HUES48 (cell line): ENCODE measurements around the gene PREX1.

ENCODE experiments used
- H3K27ac ChIP-seq: one replicate; pipeline ENCODE4 v1.7.0; 2013; ENCODE audit warnings: low read depth, low read length, inconsistent platforms
- H3K27me3 ChIP-seq: 2 replicates; pipeline ENCODE4 v1.6.1; 2013; ENCODE audit warnings: mild to moderate bottlenecking, low read length; ENCODE audit not compliant: control insufficient read depth, insufficient read depth
- H3K36me3 ChIP-seq: 2 replicates; pipeline ENCODE4 v1.6.1; 2013; ENCODE audit warnings: low read length; ENCODE audit not compliant: control insufficient read depth, insufficient read depth
- H3K4me1 ChIP-seq: 2 replicates; pipeline ENCODE4 v1.6.1; 2013; ENCODE audit warnings: mild to moderate bottlenecking, low read length; ENCODE audit not compliant: control insufficient read depth, insufficient read depth
- H3K4me3 ChIP-seq: 2 replicates; pipeline ENCODE4 v1.5.1; 2013; ENCODE audit warnings: mild to moderate bottlenecking, low read depth, low read length
- H3K9ac ChIP-seq: 2 replicates; pipeline ENCODE4 v1.6.1; 2013; ENCODE audit warnings: mild to moderate bottlenecking, low read depth, low read length, moderate library complexity
- H3K9me3 ChIP-seq: 2 replicates; pipeline ENCODE4 v1.6.1; 2013; ENCODE audit warnings: low read length; ENCODE audit not compliant: control insufficient read depth, insufficient read depth

Gene PREX1

DNA sequence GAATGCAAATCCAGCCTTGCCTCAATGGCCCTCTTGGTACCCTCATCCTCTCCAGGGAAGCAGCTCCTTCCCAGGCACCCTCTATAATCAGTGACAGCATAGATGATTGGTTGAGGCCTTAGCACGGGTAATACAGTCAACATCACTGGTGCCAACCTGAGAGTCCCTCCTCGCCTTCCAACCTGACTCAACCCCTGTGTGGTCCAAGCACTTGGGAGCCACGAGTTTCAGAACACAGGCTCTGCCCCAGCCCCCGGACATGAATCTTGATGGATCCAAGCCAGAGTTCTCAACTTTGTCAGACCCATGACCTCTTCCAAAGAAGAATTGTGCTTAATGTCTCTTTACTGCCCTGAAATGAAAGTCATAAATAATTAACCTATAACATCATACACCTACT is 213.9 kb downstream of the PREX1 start:
- Histone ChIP-seq H3K27ac (no peak overlapping the region), H3K36me3 (no peaks in the 10 kb centered on the region), H3K9ac (no peak overlapping the region), H3K4me3 (no peak overlapping the region), H3K9me3 (no peaks in the 10 kb centered on the region), H3K4me1 (peaks cover 10% of the 10 kb centered on the region; the same call in 1 of the 2 replicates), H3K27me3 (no peaks in the 10 kb centered on the region)

- Histone ChIP-seq H3K36me3 (no peaks in the 10 kb centered on the region), H3K4me3 (no peak overlapping the region), H3K9ac (no peak overlapping the region), H3K9me3 (no peaks in the 10 kb centered on the region), H3K27me3 (no peaks in the 10 kb centered on the region), H3K27ac (no peak overlapping the region), H3K4me1 (peaks cover 15% of the 10 kb centered on the region)
These were observed 215.5 kb downstream of the PREX1 start for GRCh38 chr20:48612335-48612734.

DNA sequence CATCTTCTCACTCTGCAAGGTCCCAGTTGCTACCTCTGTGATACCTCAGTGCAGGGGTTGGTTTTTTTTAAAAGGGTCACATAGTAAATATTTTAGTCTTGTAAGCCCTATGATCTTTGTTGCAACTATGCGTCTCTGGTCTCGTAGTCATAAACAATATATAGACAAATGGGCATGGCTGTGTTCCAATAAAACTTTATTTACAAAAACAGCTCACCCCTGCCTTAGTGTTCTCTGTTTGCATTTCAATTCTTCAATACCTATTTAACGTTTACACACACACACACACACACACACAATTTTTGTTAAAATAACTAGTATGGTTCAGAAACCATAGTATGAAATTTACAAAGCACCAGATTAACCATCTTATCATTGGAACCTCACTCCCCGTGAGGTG is 216.8 kb downstream of the PREX1 start:
- H3K27ac ChIP-seq, result no peak overlapping the region
- H3K9me3 ChIP-seq, result no peaks in the 10 kb centered on the region
- no peak overlapping the region for H3K4me3 ChIP-seq
- H3K9ac ChIP-seq, result no peak overlapping the region
- H3K4me1 ChIP-seq, result peaks cover 15% of the 10 kb centered on the region
- H3K36me3 ChIP-seq, result no peaks in the 10 kb centered on the region
- no peaks in the 10 kb centered on the region for H3K27me3 ChIP-seq

DNA sequence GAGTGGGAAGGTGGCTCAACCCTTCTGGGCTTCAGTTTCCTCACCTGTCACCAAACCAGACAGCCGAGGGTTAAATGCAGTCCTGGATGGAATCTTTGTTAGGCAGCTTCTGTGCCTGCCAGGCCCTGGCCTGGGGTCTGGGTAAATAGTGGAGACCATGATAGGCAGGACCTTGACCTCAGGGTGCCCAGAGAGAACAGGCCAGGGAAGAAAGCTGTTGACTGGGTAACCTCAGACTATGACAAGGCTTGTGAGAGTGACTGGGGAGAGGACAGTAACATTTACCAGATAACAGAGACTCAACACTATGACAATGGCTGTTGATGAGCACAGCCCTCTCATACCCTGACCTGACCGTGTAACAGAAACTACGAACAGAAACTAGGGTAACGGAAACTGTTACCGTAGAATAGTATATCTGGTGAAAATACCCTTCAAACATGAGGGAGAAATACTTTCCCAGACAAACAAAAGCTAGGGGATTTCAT is 218.3 kb downstream of the PREX1 start:
- H3K27ac ChIP-seq, result no peak overlapping the region
- no peak overlapping the region for H3K9ac ChIP-seq

DNA sequence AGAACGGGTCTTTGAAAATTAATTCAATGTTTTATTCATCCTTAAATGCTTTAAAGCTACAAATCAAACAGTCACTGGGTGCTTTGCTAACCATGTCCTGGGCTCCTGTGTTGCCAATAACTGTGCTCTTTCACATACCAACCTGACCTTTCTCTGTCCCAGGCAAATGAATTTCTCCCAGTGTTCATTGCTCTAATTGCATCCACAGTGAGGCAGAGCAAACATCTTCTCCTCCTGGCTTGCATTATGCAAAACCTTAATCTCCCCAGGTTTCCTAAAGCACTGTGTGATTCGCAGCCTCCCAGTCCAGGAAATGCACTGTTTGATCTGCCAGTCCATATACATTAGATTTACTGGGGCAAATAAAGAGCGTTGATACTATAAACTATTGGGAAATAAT is 219.0 kb downstream of the PREX1 start:
- Histone ChIP-seq H3K36me3 (no peaks in the 10 kb centered on the region), H3K4me3 (no peak overlapping the region), H3K9me3 (no peaks in the 10 kb centered on the region), H3K4me1 (peaks cover 15% of the 10 kb centered on the region), H3K27ac (no peak overlapping the region), H3K9ac (no peak overlapping the region), H3K27me3 (no peaks in the 10 kb centered on the region)

More for the DNA sequence above, 218.3 kb downstream of the PREX1 start:
- Histone ChIP-seq H3K9me3 (no peaks in the 10 kb centered on the region), H3K27me3 (no peaks in the 10 kb centered on the region), H3K4me3 (no peak overlapping the region), H3K4me1 (peaks cover 15% of the 10 kb centered on the region), H3K36me3 (no peaks in the 10 kb centered on the region)

GRCh38 chr20:48607544-48607865 is 220.3 kb downstream of the PREX1 start:
- no peak overlapping the region for H3K4me3 ChIP-seq
- no peak overlapping the region for H3K27ac ChIP-seq
- no peaks in the 10 kb centered on the region for H3K9me3 ChIP-seq
- no peaks in the 10 kb centered on the region for H3K27me3 ChIP-seq
- H3K36me3 ChIP-seq, result no peaks in the 10 kb centered on the region
- H3K9ac ChIP-seq, result no peak overlapping the region
- H3K4me1 ChIP-seq, result peaks cover 15% of the 10 kb centered on the region

GRCh38 chr20:48606841-48607543 is 220.8 kb downstream of the PREX1 start:
- Histone ChIP-seq H3K27ac (no peak overlapping the region), H3K36me3 (no peaks in the 10 kb centered on the region), H3K9me3 (no peaks in the 10 kb centered on the region), H3K27me3 (no peaks in the 10 kb centered on the region), H3K9ac (no peak overlapping the region), H3K4me1 (peaks cover 15% of the 10 kb centered on the region), H3K4me3 (no peak overlapping the region)

GRCh38 chr20:48606172-48606840 is 221.5 kb downstream of the PREX1 start:
- H3K36me3 ChIP-seq, result no peaks in the 10 kb centered on the region
- H3K9me3 ChIP-seq, result no peaks in the 10 kb centered on the region
- H3K4me3 ChIP-seq, result no peak overlapping the region
- no peaks in the 10 kb centered on the region for H3K27me3 ChIP-seq
- H3K4me1 ChIP-seq, result peaks cover 15% of the 10 kb centered on the region
- no peak overlapping the region for H3K9ac ChIP-seq
- no peak overlapping the region for H3K27ac ChIP-seq

DNA sequence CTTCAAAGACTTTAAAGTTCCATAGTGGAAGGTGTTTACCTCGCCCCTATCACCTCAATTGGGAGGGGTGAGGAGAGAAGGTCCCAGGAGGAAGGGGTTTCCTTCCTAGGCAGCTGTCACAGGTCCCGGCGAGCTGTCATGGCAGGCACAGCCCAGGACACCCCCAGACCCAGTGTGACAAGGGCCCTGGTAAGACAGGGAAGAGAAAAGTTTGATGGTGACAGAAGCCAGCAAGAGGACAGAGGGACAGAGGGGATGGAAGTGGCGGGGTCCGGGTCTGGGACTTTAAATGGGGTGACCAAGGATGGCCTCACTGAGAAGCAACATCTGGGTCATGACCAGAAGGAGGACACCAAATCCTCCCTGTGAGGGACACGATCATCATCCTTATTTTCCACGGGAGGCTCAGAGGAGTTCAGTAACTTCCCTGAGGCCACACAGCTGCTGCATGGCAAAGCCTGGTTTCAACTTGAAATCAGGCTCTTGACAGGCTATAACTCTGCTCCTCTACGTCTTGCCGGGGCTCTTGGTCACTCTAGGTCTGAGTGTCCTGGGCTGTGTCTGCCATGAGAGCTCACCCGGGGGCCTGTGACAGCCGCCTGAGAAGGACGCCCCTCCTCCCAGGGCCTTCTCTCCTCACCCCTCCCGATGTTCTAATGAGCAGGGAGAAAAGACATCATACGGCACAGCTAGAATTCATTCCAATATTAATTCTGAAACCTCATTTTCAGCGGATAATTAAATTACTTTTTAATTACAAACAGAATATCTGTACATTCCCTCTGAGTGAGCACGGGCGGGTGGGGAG is 222.2 kb downstream of the PREX1 start:
- Histone ChIP-seq H3K4me3 (no peak overlapping the region), H3K4me1 (peaks cover 15% of the 10 kb centered on the region), H3K27me3 (no peaks in the 10 kb centered on the region), H3K9me3 (no peaks in the 10 kb centered on the region), H3K9ac (no peak overlapping the region), H3K36me3 (no peaks in the 10 kb centered on the region), H3K27ac (no peak overlapping the region)

GRCh38 chr20:48604936-48605335 is 222.9 kb downstream of the PREX1 start:
- Histone ChIP-seq H3K27me3 (no peaks in the 10 kb centered on the region), H3K27ac (no peak overlapping the region), H3K9ac (no peak overlapping the region), H3K4me1 (peaks cover 15% of the 10 kb centered on the region), H3K36me3 (no peaks in the 10 kb centered on the region), H3K9me3 (no peaks in the 10 kb centered on the region), H3K4me3 (no peak overlapping the region)

GRCh38 chr20:48604426-48604825 is 223.4 kb downstream of the PREX1 start:
- Histone ChIP-seq H3K4me1 (peaks cover 10% of the 10 kb centered on the region), H3K9me3 (no peaks in the 10 kb centered on the region), H3K36me3 (no peaks in the 10 kb centered on the region), H3K27me3 (no peaks in the 10 kb centered on the region), H3K4me3 (no peak overlapping the region), H3K27ac (no peak overlapping the region), H3K9ac (no peak overlapping the region)
